ENCODE results near the gene ZNF516.

ZNF516 gene

GRCh38 chr18:76317136-76317535 lies 177.9 kb downstream of the ZNF516 start:
- DNase-seq: no peak

GRCh38 chr18:76315722-76316230 lies 179.3 kb downstream of the ZNF516 start:
- DNase-seq: no peak

- DNase-seq: no peak
These were observed 180.5 kb downstream of the ZNF516 start for GRCh38 chr18:76314496-76314895.

GRCh38 chr18:76314015-76314414 lies 181.0 kb downstream of the ZNF516 start:
- no peak for DNase-seq

Measured in activated gamma-delta T cell treated with Interleukin-2 at 50 U/mL for 16 hours (primary cell).